Fibroblast of pulmonary artery (primary cell): Measurements from ENCODE around the gene OR14J1.

Experiments used
- DNase-seq: peaks from one replicate; pipeline ENCODE4 v3.0.0-alpha.2; 2010; ENCODE audit warnings: low read depth
- H3K4me3 ChIP-seq: replicated peaks from 2 replicates; pipeline ENCODE4 v1.5.1; 2011; ENCODE audit warnings: low read depth, mild to moderate bottlenecking, control low read depth, low read length, moderate library complexity
- CTCF ChIP-seq: IDR thresholded peaks from 2 replicates; pipeline ENCODE4 v1.5.1; 2011; ENCODE audit warnings: mild to moderate bottlenecking, control low read depth, low read length, inconsistent platforms; ENCODE audit errors: missing control alignments

OR14J1 gene

GRCh38 chr6:29301316-29301715 lies at the start of gene OR14J1:
TSS of gene OR14J1 (plus strand) at chr6:29301701. CDS start at chr6:29306690, 4,989 bp downstream.
- no peak for DNase-seq
- TF ChIP-seq CTCF, result no peak
- H3K4me3 ChIP-seq, result no peak within 1 kb of the TSS

- TF ChIP-seq CTCF, result no peak
- no peak for DNase-seq
- H3K4me3 ChIP-seq, result no peak overlapping the region
Observed at GRCh38 chr6:29251736-29252135, 49.8 kb upstream of the OR14J1 start.

- no peak for DNase-seq
- no peak for TF ChIP-seq CTCF
- H3K4me3 ChIP-seq, result no peak overlapping the region
Observed at GRCh38 chr6:29255530-29255929, 46.0 kb upstream of the OR14J1 start.

- no peak for TF ChIP-seq CTCF
- H3K4me3 ChIP-seq, result no peak overlapping the region
Observed at GRCh38 chr6:29259721-29260120, 41.8 kb upstream of the OR14J1 start.

GRCh38 chr6:29263001-29263400 lies 38.5 kb upstream of the OR14J1 start:
- H3K4me3 ChIP-seq, result no peak overlapping the region
- no peak for TF ChIP-seq CTCF
- no peak for DNase-seq

More at GRCh38 chr6:29259721-29260120, 41.8 kb upstream of the OR14J1 start:
- DNase-seq, result no peak

GRCh38 chr6:29294499-29294914 lies 7.0 kb upstream of the OR14J1 start:
- no peak overlapping the region for H3K4me3 ChIP-seq
- DNase-seq, result no peak
- TF ChIP-seq CTCF, result no peak

- TF ChIP-seq CTCF, result no peak
- DNase-seq, result no peak
Observed at GRCh38 chr6:29295181-29295585, 6.3 kb upstream of the OR14J1 start.

More at GRCh38 chr6:29295181-29295585, 6.3 kb upstream of the OR14J1 start:
- H3K4me3 ChIP-seq, result no peak overlapping the region
